HG02610 (cell line): ENCODE results near the gene LACTB.
A peak's percentile ranks its signal among the peaks of the same experiment; 100 is the strongest.

Experiments used
- ATAC-seq: cut with Tn5 transposase; IDR thresholded peaks from one replicate; pipeline ENCODE4 v1.9.1; 2021; ENCODE audit warnings: mild to moderate bottlenecking, moderate library complexity; ENCODE audit not compliant: unreplicated experiment

The LACTB gene

GRCh38 chr15:63122002-63122875 is 578 bp downstream of the LACTB start:
- peak; percentile 85 for ATAC-seq

GRCh38 chr15:63124506-63124905 is 2.8 kb downstream of the LACTB start:
- no peak for ATAC-seq

GRCh38 chr15:63126726-63127125 is 5.1 kb downstream of the LACTB start:
- ATAC-seq: no peak

GRCh38 chr15:63133786-63134185 is 12.1 kb downstream of the LACTB start:
- ATAC-seq: no peak

- ATAC-seq: no peak
Measured at GRCh38 chr15:63134245-63134985, 12.8 kb downstream of the LACTB start.

- no peak for ATAC-seq
Measured at GRCh38 chr15:63135281-63135680, 13.6 kb downstream of the LACTB start.

- ATAC-seq: no peak
Measured at GRCh38 chr15:63135804-63136203, 14.1 kb downstream of the LACTB start.

- ATAC-seq: no peak
Measured at GRCh38 chr15:63136742-63137141, 15.1 kb downstream of the LACTB start.

GRCh38 chr15:63140936-63141335 is 19.3 kb downstream of the LACTB start:
- ATAC-seq: no peak

- no peak for ATAC-seq
Measured at GRCh38 chr15:63145426-63145825, 23.8 kb downstream of the LACTB start.

GRCh38 chr15:63146684-63147083 is 25.0 kb downstream of the LACTB start:
- ATAC-seq: no peak

GRCh38 chr15:63151665-63152064 is 30.0 kb downstream of the LACTB start:
- ATAC-seq: no peak

- no peak for ATAC-seq
Measured at GRCh38 chr15:63155486-63155885, 33.8 kb downstream of the LACTB start.

- no peak for ATAC-seq
Measured at GRCh38 chr15:63156086-63156710, 34.5 kb downstream of the LACTB start.

GRCh38 chr15:63156755-63157117 is 35.1 kb downstream of the LACTB start:
- no peak for ATAC-seq

GRCh38 chr15:63157118-63157843 is 35.6 kb downstream of the LACTB start, which contains the start of gene RPS27L:
RPS27L (minus strand) TSS chr15:63157477; CDS start chr15:63157405, 72 bp downstream.
- ATAC-seq: peak; percentile 88

GRCh38 chr15:63157891-63158431 is 36.3 kb downstream of the LACTB start:
- ATAC-seq: no peak

- ATAC-seq: no peak
Measured at GRCh38 chr15:63160638-63161037, 39.0 kb downstream of the LACTB start.

- ATAC-seq: no peak
Measured at GRCh38 chr15:63163217-63163616, 41.6 kb downstream of the LACTB start.

GRCh38 chr15:63165166-63165859 is 43.7 kb downstream of the LACTB start:
- ATAC-seq: no peak
